Activated CD4-positive, alpha-beta T cell treated with anti-CD3 and anti-CD28 coated beads for 4 hours (primary cell): ENCODE results near the gene PARP16.
A peak's percentile ranks its signal among the peaks of the same experiment; 100 is the strongest.
"Not testable (repeated sequence)": the region's sequence is repeated elsewhere in the genome, so short reads cannot be mapped to it uniquely, and the experiment has no call there.

ENCODE experiments used
- DNase-seq, 2 donors: peaks; one replicate each; pipeline ENCODE4 v3.0.0-alpha.2; 2020

PARP16 gene

DNA sequence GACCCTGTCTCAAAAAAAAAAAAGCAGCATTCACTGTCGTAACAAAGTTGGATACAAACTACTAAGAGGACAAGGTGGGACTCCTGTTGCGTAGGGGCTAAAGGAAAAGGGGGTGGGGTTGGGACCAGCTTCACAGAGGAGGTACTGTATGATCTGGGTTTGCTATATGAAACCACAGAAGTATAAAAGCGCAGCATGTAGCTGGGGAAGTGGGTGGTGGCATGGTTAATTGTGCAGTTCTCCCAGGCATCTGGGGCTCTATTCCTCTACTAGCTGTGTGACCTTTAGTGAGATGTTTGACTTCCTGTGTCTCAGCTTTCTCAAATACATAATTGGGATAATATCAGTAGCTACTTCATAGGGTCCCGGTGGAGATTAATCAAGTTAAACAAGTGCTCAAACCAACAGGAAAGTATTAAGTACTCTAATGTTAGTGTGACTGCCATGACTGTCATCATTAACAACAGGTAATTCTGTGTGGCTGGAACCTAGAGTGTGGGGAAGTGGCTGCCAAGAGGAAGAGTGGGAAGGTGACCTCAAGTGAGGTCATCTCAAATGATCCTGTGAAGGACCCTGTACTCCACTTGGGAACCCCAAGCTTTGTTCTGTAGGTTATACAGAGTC lies 11.5 kb downstream of the PARP16 start:
- DNase-seq = no peak

DNA sequence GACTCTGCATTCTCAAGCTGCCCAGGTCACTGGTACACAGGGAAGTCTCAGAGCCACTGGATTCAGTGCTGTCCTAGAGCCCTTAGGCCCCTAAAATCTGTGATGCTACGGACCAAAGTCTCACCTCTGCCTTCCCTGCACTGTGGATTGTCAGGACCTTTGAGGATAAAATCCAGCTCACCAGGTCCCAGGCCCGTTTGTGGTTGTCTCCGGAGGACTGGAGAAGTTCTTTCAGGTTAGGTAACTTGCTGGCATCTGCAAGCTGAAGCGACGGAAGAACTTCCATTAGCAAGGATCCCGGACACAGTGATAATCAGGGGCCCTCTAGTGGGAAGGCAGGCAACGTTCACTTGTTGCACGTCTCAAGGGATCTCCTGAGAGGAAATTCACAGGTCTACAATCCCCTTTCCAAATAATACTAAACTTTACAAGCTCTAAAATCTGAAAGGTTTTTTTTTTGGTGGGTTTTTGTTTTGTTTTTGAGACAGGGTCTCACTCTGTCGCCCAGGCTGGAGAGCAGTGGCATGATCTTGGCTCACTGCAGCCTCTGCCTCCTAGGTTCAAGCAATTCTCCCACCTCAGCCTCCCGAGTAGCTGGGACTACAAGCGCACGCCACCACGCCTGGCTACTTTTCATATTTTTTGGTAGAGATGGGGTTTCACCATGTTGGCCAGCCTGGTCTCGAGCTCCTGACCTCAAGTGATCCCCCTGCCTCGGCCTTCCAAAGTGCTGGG lies 15.7 kb downstream of the PARP16 start:
- peak in 1 of 2 donors; percentile 16 for DNase-seq

DNA sequence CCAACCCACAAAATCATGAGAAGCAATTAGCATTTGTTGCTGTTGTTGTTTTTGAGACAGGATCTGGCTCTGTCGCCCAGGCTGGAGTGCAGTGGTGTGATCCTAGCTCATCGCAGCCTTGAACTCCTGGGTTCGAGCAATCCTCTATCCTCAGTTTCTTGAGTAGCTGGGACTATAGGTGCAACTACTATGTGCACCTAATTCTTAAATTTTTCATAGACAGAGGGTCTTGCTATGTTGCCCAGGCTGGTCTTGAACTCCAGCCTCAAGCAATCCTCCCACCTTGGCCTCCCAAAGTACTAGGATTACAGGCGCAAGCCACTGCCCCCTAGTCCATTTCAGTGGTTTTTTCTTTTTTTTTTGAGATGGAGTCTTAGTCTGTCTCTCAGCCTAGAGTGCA lies 18.3 kb downstream of the PARP16 start:
- no peak for DNase-seq

DNA sequence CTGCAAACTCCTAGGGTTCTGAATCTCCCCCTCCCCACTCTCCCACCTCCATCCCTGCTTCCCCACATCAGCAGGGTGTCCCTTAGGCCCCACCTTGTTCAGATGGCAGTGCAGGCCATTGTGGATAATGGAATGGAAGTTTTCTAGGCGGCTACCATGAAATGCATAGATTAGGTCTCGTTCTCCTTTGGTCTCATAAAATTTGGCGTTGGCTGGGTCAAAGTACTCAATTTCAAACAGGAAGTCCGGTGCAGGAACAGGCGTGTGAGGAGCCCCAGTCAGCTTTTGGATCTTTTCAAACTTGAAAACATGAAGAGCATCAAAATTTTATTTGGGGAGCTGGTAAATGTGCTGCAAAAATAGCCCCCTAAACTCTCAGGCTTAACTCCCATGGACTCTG lies 20.2 kb downstream of the PARP16 start:
- no peak for DNase-seq

DNA sequence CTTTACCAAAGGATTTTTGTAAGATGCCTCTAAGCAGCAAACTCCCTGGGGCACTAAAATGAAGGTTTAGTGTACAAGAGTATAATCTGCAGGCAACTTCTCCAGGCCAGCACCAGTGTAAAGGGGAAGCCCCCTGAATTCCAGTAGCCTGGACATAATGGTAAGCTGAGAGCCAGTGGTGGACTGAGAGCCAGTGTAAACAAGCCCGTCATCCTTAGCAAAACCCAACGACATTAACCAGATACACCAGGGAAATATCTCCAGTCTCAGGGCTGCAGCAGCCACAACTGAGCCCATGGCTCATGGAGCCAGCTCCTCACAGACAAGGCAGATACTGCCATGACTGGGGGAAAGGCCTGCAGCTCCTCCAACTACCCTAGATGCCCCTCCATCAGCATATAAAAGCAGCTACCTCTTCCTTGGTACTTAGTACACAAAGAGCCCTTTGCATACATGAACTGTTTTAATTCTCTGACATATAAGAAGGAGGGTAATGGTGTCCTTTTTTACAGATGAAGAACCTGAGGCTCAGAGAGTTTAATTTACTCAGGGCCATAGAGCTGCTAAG lies 21.7 kb downstream of the PARP16 start:
- no peak for DNase-seq

DNA sequence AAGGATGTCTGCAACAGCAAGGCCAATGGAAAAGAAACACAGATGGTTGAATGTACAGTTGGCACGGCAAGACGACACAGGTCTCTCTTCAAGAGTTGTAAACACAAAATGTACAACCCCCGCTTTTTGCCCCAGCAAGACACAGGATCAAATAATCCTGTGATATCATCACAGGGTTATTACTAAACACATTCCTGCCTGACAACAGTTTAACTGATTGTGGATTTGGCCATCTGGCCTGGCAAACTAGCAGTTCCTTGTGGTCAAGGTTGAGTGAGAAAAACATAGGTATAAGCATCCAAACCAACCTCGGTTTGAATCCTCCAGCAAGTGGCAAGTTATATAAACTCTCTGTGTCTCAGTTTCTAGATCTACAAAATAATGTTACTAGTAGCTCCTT lies 23.4 kb downstream of the PARP16 start:
- no peak for DNase-seq

DNA sequence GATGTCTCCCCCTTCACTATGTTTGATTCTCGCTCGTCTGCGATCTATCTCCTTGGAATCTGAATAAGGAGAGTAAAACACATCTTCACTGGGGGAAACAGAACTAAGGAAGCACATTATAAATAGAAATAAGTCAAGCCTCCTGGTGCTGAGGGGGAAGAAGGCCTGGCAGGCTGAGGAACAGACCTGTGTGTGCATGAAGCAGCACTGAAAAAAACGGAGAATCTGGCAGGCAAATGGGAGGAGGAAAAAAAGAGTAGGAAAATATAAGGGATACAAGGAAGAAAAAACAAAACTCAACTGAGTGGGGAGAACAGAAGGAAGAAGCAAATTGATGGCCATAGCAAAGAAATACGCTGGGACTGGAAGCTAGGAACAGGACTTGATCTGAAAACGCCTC lies 25.7 kb downstream of the PARP16 start:
- DNase-seq = no peak

DNA sequence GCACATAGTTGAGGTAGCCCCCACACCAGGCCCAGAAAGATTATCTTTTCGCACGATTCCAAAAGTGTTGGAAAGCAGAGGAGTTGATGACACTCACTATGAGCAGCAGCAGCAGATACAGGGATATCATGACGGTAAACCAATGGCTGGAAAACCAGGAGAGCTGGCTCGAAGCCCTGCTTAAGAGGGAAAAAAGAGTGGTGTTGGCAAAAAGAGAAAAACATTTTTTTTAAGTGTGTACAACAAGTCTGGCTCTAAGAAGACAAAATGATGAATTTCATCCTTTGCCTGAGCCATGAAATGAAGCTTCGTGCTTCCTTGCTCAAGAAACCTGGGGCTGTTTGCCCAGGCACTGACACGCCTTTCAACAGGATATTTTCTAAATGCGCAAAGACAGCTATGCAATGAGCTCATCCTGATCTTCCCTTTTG lies 27.3 kb downstream of the PARP16 start:
- no peak for DNase-seq

DNA sequence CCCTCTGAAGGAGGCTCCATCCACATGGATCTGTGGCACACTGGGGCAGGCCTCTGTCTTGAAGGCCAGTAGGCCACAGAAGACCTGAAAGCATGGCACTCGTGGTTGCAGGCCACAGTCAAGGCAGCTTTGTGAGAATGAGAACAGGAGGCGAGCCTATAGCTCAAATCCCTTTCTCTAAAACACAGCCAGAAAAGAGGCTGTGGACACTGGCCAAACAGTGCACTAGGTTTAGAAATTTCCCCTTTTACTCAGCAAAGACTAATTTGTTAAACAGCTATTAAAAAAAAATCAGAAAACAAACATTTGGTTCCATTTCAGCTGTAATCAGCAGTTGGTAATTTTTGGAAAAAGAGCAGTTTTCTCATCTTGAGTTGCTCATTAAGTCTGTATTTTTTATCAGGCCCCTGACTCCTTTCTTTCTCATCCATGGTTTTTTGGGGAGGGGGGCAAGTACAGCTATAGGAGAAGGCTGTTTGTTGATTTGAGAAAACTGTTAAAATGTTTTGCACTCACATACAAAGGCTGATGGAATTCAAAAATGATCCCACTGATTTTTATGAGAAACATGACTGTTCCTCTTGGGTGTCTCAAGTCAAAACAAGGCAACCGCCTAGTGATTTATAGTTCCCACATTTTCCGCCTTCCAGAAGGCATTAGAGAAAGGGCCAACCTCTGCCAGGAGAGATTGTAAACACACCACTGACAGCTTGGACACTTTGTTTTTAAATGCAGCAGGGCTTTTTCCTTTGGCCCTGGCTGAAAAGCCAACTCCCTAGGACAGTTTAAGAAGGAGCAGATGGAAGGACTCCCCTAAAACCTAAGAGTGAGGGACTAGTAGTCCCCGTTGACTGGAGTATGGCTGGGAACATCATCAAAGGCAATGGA lies 28.1 kb downstream of the PARP16 start:
- no peak for DNase-seq

DNA sequence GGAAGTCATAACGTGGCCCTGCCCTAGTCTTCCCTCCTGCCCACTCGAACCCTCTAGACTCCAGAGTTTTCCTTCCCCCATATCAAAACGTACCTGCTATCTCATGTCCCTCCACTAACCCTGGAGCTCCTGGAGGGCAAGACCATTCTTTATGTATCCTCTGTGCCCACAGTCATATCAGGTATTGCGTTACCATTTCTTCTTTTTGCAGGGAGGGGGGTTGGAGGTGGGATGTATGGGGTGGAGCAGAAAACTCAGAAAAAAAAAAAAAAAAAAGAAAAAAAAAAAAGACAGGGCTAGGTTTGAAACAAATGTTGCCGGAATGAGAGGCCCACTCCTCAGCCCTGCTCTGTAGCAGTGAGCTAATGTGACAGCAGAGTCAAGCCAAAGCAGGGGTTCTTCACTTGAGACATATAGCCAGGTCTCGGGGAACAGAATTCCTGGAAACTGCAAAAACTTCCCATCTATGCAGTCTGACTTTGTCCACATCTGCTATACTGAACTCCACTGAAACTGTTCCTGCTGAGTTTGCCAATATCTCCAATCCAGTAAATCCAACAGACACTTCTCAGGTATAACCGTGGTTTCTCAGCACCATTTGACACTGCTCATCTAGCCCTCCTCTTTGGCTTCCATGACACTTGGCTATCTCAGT lies 31.1 kb downstream of the PARP16 start:
- no peak for DNase-seq

DNA sequence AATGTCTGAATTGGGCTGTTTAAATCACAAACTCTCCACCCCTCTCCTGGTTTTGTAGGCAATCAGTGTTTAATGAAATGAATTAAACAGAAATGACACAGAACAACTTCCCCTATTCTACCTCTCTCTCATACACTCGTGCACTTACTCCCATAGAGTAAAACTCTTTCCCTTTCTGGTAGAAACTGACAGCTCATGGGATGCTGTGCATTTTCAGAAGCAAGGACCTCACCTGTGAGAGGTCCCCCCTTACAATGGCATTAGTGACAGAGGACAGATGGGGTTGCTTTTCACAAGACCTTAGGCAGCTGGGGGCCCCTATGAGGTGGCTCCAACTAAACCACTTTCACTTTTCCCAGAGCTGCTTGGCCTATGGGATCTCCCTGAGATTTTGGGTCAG lies 31.9 kb downstream of the PARP16 start:
- DNase-seq = no peak

DNA sequence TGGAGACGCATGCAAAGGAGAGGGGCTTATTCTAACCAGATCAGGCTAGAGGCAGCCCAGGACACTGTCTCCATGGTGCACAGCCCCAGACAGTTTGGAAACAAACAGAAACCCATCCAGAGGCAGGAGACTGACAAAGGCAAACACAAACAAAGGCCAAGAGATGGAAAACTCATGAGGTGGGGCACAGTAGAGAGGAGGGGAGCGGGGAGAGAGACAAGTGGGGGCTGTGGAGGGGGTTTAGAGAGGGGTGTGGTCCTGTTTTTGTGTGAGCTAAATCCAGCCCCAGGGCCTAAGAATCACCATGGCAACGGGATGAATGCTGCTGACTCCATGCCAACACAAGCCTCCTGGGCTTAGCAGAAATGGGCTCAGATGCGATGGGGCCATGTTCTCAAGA lies 32.3 kb downstream of the PARP16 start:
- DNase-seq = no peak

DNA sequence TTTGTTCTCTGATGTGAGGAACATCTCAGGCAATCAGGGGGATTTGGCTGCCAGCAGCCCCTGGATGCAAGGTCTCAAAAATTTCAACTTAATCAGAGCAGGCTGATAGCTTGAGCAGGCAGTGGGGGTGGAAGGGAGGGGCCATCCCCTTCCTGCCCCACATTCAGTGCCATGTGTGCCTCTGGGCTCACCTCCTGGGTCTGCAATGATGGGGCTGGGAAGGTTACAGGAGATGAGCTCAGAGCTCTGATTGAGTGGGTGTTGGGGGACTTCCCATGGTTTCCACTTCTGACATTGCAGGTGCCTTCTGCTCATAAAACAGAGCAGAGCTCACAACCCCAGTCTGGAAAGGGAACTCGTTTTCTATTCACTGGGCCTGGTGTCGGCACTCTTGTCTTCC lies 37.0 kb downstream of the PARP16 start:
- peak; percentile 35 to 60 for DNase-seq

DNA sequence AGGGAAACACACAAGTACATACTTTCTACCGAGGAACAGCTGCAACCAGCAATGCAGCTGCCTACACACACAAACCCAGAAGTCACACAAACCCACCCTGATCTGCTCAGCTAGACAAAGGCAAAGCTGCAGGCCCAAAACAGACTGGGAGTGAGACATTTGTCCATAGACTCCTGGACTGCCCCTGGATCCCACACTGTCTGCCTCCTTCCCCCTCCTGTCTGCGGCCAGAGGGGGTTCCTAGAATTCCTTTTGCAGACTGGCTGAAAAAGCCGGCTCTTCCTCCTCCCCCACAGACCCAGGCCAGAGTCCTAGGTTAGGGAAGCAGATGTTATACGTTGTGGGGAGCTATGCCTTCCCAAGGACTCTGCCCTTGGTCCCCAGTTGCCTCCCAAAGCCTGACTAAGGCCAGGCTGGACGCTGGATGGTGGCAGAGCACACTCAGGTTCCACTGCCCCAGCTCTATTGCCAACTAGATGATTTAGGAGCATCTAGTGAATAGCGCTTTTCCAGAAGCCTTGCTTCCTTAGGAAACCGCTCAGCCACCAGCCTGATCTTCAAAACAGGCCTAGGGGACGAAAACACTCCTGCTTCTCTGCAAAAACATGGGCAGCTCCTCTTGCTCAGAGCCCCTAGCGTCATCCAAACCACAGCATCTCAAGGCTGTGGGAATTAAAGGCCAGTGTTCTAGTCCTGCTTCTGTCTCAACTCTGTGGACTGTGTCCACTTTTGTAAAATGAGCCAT lies 38.0 kb downstream of the PARP16 start:
- no peak for DNase-seq

DNA sequence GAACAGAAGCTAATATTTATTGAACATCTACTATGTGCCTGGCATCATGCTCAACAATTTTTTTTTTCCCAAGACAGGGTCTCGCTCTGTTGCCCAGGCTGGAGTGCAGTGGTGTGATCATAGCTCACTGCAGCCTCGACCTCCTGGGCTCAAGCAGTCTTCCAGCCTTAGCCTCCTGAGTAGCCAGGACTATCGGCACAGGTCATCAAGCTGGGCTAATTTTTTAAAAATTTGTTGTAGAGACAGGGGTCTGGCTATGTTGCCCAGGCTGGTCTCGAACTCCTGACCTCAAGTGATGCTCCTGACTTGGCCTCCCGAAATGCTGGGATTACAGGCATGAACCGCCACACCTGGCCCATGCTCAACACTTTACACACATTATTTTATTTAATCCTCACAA lies 39.7 kb downstream of the PARP16 start:
- DNase-seq = no peak

DNA sequence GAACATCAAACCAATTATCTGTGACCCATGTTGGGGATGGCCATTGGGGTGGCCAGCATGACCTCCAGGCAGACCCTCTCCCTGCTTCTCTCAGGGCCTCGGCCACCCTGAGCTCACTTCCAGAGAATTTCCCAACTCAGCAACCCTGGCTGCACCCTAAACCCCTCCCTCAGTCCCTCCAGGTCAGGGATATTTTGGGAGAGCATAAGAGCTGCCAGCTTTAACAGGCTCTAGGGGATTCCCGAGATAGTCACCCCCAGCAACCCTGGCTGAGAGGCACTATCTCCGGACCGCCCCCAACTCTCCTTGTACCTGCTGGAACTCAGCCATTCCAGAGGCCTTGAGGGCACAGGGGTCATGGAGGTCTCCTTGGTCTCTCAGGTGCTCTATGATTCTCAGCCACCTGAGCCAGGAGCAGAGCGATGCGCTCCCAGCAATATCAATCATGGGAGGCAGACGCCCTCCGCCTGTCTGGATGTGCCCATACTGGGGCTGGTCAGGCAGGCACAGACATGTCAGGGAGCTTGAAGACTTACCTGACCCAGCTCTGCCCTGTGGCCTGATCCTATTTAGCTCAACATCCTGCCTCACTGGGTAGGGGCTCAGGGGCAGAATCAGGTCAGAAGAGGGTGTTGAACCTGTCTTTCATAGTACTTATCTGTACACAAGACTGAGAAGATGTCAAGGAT lies 40.5 kb downstream of the PARP16 start:
- DNase-seq = no peak

DNA sequence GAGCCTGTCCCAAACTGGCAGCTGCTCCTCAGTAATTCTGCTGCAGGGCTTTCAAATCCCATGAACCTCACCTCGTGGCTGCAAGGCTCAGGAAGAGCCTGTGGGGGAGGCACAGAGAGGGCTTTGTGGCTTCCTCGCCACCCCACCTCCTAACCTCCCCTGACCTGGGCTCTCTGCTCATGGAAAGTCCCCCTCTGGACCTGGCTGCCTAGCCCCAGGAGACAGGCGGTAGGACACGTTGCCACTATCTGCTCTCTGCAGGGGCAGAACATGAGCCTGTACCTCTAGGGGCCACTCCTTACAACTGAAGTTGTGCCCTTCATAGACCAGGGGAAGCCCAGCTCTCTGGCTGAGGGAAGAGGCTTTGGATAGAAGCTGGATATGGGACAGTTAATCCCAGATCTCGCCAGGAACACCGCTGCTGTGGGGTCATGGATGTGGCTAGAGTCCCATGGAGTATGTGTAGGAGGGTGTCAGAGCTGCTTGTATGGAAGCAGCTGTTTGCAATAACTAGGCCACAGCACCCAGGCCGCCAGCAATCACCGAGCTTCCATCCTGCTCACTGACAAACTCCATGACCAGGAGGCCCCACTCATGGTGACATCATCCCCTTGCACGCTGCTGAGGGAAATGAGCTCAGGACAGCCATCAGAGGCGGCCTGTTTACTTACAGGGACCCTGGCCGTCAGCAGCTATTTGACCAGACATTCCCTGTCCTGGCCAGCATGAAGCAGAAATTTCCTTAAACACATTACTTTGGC lies 41.4 kb downstream of the PARP16 start:
- no peak for DNase-seq

DNA sequence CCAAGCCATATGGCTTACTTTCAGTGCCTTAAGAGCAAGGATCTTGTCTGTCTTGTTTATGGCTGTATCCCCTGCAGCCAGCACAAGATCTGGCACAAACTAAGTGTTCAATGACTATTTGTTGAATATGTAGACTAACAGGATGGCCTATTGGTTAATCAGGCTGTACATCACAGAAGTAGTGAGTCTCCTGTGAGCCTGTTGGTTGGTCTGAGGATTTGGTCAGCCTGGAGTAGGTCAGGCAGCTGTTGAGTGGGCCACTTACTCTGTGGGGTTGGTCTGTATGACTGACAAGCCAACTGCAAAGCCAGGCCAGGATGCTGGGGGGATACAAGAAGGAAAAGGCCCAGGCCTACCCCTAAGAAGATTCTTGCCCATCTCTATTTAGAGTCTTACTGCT lies 42.0 kb downstream of the PARP16 start:
- DNase-seq = no peak

DNA sequence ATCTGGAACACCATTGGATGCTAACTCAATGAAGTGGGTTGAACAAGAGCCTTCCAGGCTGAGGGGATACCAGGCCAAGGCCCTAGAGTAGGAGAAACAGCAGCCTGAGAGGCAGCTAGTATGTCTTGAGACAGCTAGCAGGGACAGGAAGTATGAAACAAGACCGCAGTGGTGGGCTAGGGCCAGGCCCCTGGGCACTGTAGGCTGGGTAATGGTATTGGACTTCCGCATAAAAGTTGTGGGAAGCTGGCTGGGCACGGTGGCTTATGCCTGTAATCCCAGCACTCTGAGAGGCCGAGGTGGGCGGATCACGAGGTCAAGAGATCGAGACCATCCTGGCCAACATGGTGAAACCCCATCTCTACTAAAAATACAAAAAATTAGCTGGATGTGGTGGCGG lies 50.2 kb downstream of the PARP16 start:
- DNase-seq = not testable (repeated sequence)

DNA sequence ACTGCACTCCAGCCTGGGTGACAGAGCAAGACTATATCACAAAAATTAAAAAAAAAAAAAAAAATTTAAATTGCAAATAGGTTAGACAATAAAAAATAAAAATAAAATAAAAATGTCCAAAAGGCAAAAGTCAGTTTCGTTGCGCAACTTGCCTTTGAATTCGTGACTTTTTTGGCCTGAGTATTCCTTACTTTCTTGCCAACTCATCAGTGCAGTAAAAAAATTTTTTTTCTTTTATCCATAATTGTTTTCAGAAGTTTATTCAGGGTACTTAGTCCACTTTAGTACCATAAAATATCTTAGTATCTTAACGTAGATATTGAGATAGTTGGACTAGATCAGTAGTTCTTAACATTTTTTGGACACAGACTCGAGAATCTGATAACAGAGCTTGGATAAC lies 53.0 kb downstream of the PARP16 start:
- no peak for DNase-seq

DNA sequence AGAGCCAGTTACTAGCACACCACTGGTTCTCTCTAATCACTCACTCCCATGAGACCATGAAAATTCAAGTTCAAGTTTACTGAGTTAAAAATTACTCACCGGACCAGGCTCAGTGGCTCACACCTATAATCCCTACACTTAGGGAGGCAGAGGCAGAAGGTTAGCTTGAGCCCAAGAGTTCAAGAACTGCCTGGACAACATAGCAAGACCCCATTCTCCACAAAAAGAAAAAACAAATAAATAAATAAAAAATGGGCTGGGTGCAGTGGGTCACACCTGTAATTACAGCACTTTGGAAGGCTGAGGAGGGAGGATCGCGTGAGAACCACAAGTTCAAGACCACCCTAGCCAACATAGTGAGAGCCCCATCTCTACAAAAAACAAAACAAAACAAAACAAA lies 54.2 kb downstream of the PARP16 start:
- DNase-seq = no peak
